Measurements from ENCODE around the gene MYMX. TPM values are rescaled to one million over a fixed set of nuclear protein-coding genes. Genes with fewer than 3 reads are reported as not detected.

The MYMX gene
- total RNA-seq, 1 donor from 2014 or later, result 0.91 TPM

- DNase-seq, result peak; percentile 84
- H3K36me3 Mint-ChIP-seq (ENCODE audit: unreplicated experiment), result no peaks in the 10 kb centered on the region
- H3K4me3 Mint-ChIP-seq (ENCODE audit: unreplicated experiment), result peak overlapping the region; percentile 80
- H3K9me3 Mint-ChIP-seq (ENCODE audit: unreplicated experiment), result no peaks in the 10 kb centered on the region
- peaks cover 17% of the 10 kb centered on the region for H3K4me1 Mint-ChIP-seq (ENCODE audit: low read depth, unreplicated experiment)
- peaks cover 6% of the 10 kb centered on the region for H3K27me3 Mint-ChIP-seq (ENCODE audit: unreplicated experiment)
- TF ChIP-seq CTCF (IDR thresholded peaks at IDR 0.05; ENCODE audit: partially characterized antibody, unreplicated experiment), result no peak
- no peak overlapping the region for H3K27ac Mint-ChIP-seq (ENCODE audit: unreplicated experiment)
These were observed 2.5 kb downstream of the MYMX start for GRCh38 chr6:44219053-44219814.

GRCh38 chr6:44219815-44220784 is 3.4 kb downstream of the MYMX start:
- no peak for DNase-seq
- Mint-ChIP-seq H3K36me3 (ENCODE audit: unreplicated experiment) (no peaks in the 10 kb centered on the region), H3K27me3 (ENCODE audit: unreplicated experiment) (peaks cover 6% of the 10 kb centered on the region), H3K27ac (ENCODE audit: unreplicated experiment) (no peak overlapping the region), H3K4me3 (ENCODE audit: unreplicated experiment) (peak overlapping the region; percentile 63), H3K4me1 (ENCODE audit: low read depth, unreplicated experiment) (peaks cover 25% of the 10 kb centered on the region), H3K9me3 (ENCODE audit: unreplicated experiment) (no peaks in the 10 kb centered on the region)
- TF ChIP-seq CTCF (IDR thresholded peaks at IDR 0.05; ENCODE audit: partially characterized antibody, unreplicated experiment), result no peak

GRCh38 chr6:44220913-44221290 is 4.2 kb downstream of the MYMX start:
- peaks cover 6% of the 10 kb centered on the region for H3K27me3 Mint-ChIP-seq (ENCODE audit: unreplicated experiment)
- TF ChIP-seq CTCF (IDR thresholded peaks at IDR 0.05; ENCODE audit: partially characterized antibody, unreplicated experiment), result no peak
- no peak for DNase-seq
- no peak overlapping the region for H3K4me3 Mint-ChIP-seq (ENCODE audit: unreplicated experiment)
- no peak overlapping the region for H3K27ac Mint-ChIP-seq (ENCODE audit: unreplicated experiment)
- H3K4me1 Mint-ChIP-seq (ENCODE audit: low read depth, unreplicated experiment), result peaks cover 27% of the 10 kb centered on the region
- H3K9me3 Mint-ChIP-seq (ENCODE audit: unreplicated experiment), result no peaks in the 10 kb centered on the region
- H3K36me3 Mint-ChIP-seq (ENCODE audit: unreplicated experiment), result no peaks in the 10 kb centered on the region

- Mint-ChIP-seq H3K9me3 (ENCODE audit: unreplicated experiment) (no peaks in the 10 kb centered on the region), H3K36me3 (ENCODE audit: unreplicated experiment) (no peaks in the 10 kb centered on the region), H3K27ac (ENCODE audit: unreplicated experiment) (no peak overlapping the region), H3K4me3 (ENCODE audit: unreplicated experiment) (no peak overlapping the region), H3K27me3 (ENCODE audit: unreplicated experiment) (peaks cover 6% of the 10 kb centered on the region), H3K4me1 (ENCODE audit: low read depth, unreplicated experiment) (peaks cover 30% of the 10 kb centered on the region)
- peak; percentile 69 for DNase-seq
- TF ChIP-seq CTCF (IDR thresholded peaks at IDR 0.05; ENCODE audit: partially characterized antibody, unreplicated experiment), result peak; percentile 70
These were observed 4.7 kb downstream of the MYMX start for GRCh38 chr6:44221291-44221960.

Measured in glutamatergic neuron (in vitro differentiated cells).